Thymus (tissue), 11 donors: ENCODE measurements around the gene KERA. TPM values are rescaled to one million over a fixed set of nuclear protein-coding genes. Genes with fewer than 3 reads are reported as not detected.

Source experiments
- DNase-seq, 9 donors: peaks; one replicate each; pipeline ENCODE4 v3.0.0-alpha.2; 2013; ENCODE audit warnings: low spot score in 9 of 9, low read depth in 6 of 9, missing footprints in 1 of 9
- H3K27ac ChIP-seq, 2 donors: one replicate each; pipeline ENCODE4 v1.5.1; 2013; ENCODE audit warnings: control low read depth in 1 of 2, low read depth in 1 of 2, low read length in 1 of 2, mild to moderate bottlenecking in 1 of 2, moderate library complexity in 1 of 2
- H3K27me3 ChIP-seq, 2 donors: one replicate each; pipeline ENCODE4 v1.5.1; 2013; ENCODE audit warnings: low read length in 1 of 2; ENCODE audit not compliant: control insufficient read depth in 2 of 2, insufficient read depth in 1 of 2
- H3K36me3 ChIP-seq, 2 donors: one replicate each; pipeline ENCODE4 v1.5.1; 2013; ENCODE audit warnings: low read length in 1 of 2, mild to moderate bottlenecking in 1 of 2, moderate library complexity in 1 of 2; ENCODE audit not compliant: control insufficient read depth in 2 of 2, insufficient read depth in 2 of 2
- H3K4me1 ChIP-seq, 2 donors: one replicate each; pipeline ENCODE4 v1.5.1; 2013; ENCODE audit warnings: low read length in 2 of 2; ENCODE audit not compliant: control insufficient read depth in 2 of 2, insufficient read depth in 2 of 2
- H3K4me3 ChIP-seq, 2 donors: one replicate each; pipeline ENCODE4 v1.5.1; 2013; ENCODE audit warnings: low read length in 2 of 2, control low read depth in 1 of 2, mild to moderate bottlenecking in 1 of 2
- H3K9me3 ChIP-seq, 2 donors: one replicate each; pipeline ENCODE4 v1.5.1; 2013; ENCODE audit warnings: low read length in 1 of 2, mild to moderate bottlenecking in 1 of 2; ENCODE audit not compliant: control insufficient read depth in 2 of 2, insufficient read depth in 1 of 2
- WGBS: extraction: QIAGEN DNeasy Blood & Tissue Kit; methylation state at CpG from one replicate; pipeline ENCODE4 v1.1.7; 2013; 5-methylcytosine and 5-hydroxymethylcytosine counted together
- polyA plus RNA-seq: library from polyadenylated mRNA; stranded (reverse); fragments of 200-250 nt; gene quantifications from one replicate; pipeline ENCODE4 v1.2.3, GENCODE V29; 2013
- total RNA-seq: library from RNA; stranded (reverse); fragments of 120-200 nt; gene quantifications from one replicate; pipeline ENCODE4 v1.2.4, GENCODE V29; 2013
- donor health status: healthy.

The KERA gene
- total and polyA plus RNA-seq, 2 donors: 0.05 to 0.09 TPM

GRCh38 chr12:91059211-91059610 is 1.4 kb upstream of the KERA start:
- H3K9me3 ChIP-seq: no peaks in the 10 kb centered on the region
- no peaks in the 10 kb centered on the region for H3K27me3 ChIP-seq
- no peak for DNase-seq

GRCh38 chr12:91058786-91059185 is 962 bp upstream of the KERA start:
- Histone ChIP-seq H3K27ac (no peak overlapping the region), H3K9me3 (no peaks in the 10 kb centered on the region), H3K4me1 (no peaks in the 10 kb centered on the region), H3K27me3 (no peaks in the 10 kb centered on the region), H3K4me3 (no peak overlapping the region), H3K36me3 (no peaks in the 10 kb centered on the region)
- WGBS: 94% methylated on average over 1 of the region's 1 CpG
- no peak for DNase-seq

More at GRCh38 chr12:91059211-91059610, 1.4 kb upstream of the KERA start:
- H3K4me3 ChIP-seq: no peak overlapping the region
- no peaks in the 10 kb centered on the region for H3K4me1 ChIP-seq
- no peaks in the 10 kb centered on the region for H3K36me3 ChIP-seq
- no peak overlapping the region for H3K27ac ChIP-seq

- DNase-seq: no peak
- no peak overlapping the region for H3K27ac ChIP-seq
- WGBS: 96% methylated on average over 2 of the region's 2 CpGs
Measured at GRCh38 chr12:91056488-91056887, 1.3 kb downstream of the KERA start.

GRCh38 chr12:91055976-91056375 is 1.8 kb downstream of the KERA start:
- Histone ChIP-seq H3K27ac (no peak overlapping the region), H3K36me3 (no peaks in the 10 kb centered on the region), H3K4me1 (no peaks in the 10 kb centered on the region), H3K4me3 (no peak overlapping the region), H3K27me3 (no peaks in the 10 kb centered on the region), H3K9me3 (no peaks in the 10 kb centered on the region)
- WGBS: 78% methylated on average over 1 of the region's 1 CpG
- DNase-seq: no peak

More at GRCh38 chr12:91056488-91056887, 1.3 kb downstream of the KERA start:
- H3K9me3 ChIP-seq: no peaks in the 10 kb centered on the region
- H3K36me3 ChIP-seq: no peaks in the 10 kb centered on the region
- H3K4me1 ChIP-seq: no peaks in the 10 kb centered on the region
- no peak overlapping the region for H3K4me3 ChIP-seq
- H3K27me3 ChIP-seq: no peaks in the 10 kb centered on the region

GRCh38 chr12:91053951-91054715 is 3.7 kb downstream of the KERA start:
- Histone ChIP-seq H3K9me3 (no peaks in the 10 kb centered on the region), H3K4me1 (no peaks in the 10 kb centered on the region), H3K27ac (peak overlapping the region in 1 of 2 donors; percentile 46), H3K4me3 (no peak overlapping the region), H3K36me3 (no peaks in the 10 kb centered on the region), H3K27me3 (no peaks in the 10 kb centered on the region)
- WGBS: 97% methylated on average over 4 of the region's 4 CpGs
- no peak for DNase-seq

GRCh38 chr12:91052026-91052425 is 5.8 kb downstream of the KERA start:
- Histone ChIP-seq H3K27me3 (no peaks in the 10 kb centered on the region), H3K36me3 (no peaks in the 10 kb centered on the region), H3K4me1 (no peaks in the 10 kb centered on the region), H3K27ac (no peak overlapping the region), H3K9me3 (no peaks in the 10 kb centered on the region), H3K4me3 (no peak overlapping the region)
- no peak for DNase-seq

GRCh38 chr12:91044586-91044985 is 13.2 kb downstream of the KERA start:
- H3K36me3 ChIP-seq: no peaks in the 10 kb centered on the region
- WGBS: 93% methylated on average over 2 of the region's 2 CpGs
- H3K27ac ChIP-seq: no peak overlapping the region
- no peaks in the 10 kb centered on the region for H3K9me3 ChIP-seq
- no peaks in the 10 kb centered on the region for H3K27me3 ChIP-seq
- H3K4me3 ChIP-seq: no peak overlapping the region
- DNase-seq: no peak
- no peaks in the 10 kb centered on the region for H3K4me1 ChIP-seq

GRCh38 chr12:91043408-91043807 is 14.4 kb downstream of the KERA start:
- 92% methylated on average over 4 of the region's 4 CpGs for WGBS
- no peak for DNase-seq

GRCh38 chr12:91040096-91040755 is 17.6 kb downstream of the KERA start:
- H3K4me3 ChIP-seq: no peak overlapping the region
- no peaks in the 10 kb centered on the region for H3K27me3 ChIP-seq
- no peaks in the 10 kb centered on the region for H3K4me1 ChIP-seq
- no peak for DNase-seq
- H3K9me3 ChIP-seq: no peaks in the 10 kb centered on the region
- no peaks in the 10 kb centered on the region for H3K36me3 ChIP-seq
- WGBS: 94% methylated on average over 1 of the region's 1 CpG
- no peak overlapping the region for H3K27ac ChIP-seq

More at GRCh38 chr12:91043408-91043807, 14.4 kb downstream of the KERA start:
- Histone ChIP-seq H3K9me3 (no peaks in the 10 kb centered on the region), H3K27me3 (no peaks in the 10 kb centered on the region), H3K4me3 (no peak overlapping the region), H3K36me3 (no peaks in the 10 kb centered on the region), H3K4me1 (no peaks in the 10 kb centered on the region), H3K27ac (no peak overlapping the region)
